ENCODE results near the gene PGLYRP3.

PGLYRP3 gene

DNA sequence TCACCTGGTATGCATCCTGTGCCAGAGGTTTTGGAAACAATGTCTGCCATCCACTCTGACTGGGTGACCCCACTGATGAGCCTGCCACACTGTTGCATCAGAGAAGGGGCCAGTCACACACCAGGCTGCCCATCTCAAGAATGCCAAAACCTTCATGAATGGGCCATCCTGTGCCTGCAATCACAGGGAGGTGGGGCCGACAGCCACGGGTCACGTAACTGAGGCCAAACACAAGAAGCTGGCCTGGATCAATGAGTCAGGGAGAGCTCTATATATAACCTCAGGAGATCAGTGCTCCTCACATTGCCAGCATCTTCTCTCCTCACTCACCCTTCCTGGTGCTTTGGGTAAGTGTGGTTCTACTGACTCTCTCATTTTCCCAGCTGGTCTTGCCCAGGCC lies 53.4 kb downstream of the PGLYRP3 start, which contains the start of gene LORICRIN:
TSS of gene LORICRIN (plus strand) at position 301 of the 400 bp plus-strand sequence. CDS start 1,263 bp downstream, outside the sequence.
- no peak for DNase-seq

DNA sequence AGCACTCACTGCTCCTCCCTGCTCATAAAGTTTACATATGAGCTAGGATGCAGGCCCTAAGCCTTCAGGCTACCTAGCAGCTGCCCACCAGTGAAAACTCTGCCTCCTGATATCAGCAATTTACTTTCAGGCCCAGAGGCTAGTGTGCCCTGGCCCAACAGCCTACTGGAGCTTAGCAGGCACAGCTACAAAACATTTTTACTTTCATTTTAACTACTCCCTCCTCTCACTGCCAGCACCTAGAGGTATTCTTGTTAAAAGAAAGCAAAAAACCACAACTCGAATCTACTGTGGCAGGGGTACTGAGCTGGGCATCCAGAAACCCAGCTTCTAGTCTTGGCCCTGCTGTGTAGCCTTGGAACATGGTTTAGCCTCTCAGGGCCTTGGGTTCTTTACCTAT lies 59.1 kb downstream of the PGLYRP3 start:
- no peak for DNase-seq

DNA sequence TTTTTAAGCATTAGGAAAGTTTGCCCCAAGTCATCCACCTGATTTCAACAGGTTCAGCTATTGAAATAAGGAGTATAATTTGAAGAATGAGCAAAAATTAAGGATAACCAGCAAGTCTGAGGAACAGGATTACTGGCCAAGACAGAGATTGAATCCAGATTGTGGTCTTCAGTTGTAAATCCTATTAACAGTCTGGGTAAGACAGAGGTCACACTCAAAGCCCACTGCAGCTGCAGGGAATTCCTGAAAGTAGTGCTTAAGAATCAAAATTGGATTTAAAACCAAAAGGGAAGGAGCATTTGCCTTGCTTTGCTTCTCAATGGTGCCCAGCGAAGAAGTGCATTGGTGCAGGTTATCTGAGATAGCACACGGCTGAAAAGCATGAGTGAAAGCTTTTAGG lies 59.7 kb downstream of the PGLYRP3 start:
- DNase-seq: no peak

DNA sequence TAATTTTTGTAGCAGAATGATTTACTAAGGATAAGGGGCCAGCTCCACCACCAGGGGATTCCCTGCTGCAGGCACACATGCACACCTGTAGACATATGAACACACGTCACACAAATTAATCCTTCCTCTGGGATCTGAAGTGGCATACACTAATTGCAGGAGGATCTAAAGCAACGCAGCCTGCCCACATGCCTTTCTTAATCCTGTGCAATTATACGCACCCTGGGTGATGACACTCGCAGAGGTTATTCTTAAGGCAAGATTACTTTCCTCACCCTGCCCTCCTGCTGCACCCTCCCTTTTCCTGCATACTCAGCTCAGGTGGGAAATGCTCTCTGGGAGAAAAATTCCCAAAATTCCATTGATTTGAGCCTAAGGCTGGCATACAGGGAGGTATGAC lies 60.8 kb downstream of the PGLYRP3 start:
- DNase-seq: no peak

DNA sequence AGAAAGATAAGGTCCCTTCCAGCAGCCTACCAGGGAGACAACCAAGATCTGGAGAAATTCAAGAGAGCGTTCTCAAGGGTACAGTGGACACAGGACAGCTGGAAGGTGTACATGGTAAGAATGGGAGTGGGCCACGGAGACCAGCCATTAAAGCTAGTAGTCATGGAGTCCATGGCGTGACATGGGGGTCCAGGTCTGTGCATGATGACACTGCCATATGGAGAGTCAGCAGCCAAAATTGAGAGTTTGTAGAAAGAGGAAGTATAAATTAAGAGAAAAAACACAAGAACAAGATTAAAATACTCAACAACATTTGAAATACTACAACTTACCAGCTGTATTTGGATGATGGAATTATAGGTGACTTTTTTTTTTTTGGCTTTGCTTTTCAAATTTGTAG lies 61.2 kb downstream of the PGLYRP3 start:
- DNase-seq: no peak

DNA sequence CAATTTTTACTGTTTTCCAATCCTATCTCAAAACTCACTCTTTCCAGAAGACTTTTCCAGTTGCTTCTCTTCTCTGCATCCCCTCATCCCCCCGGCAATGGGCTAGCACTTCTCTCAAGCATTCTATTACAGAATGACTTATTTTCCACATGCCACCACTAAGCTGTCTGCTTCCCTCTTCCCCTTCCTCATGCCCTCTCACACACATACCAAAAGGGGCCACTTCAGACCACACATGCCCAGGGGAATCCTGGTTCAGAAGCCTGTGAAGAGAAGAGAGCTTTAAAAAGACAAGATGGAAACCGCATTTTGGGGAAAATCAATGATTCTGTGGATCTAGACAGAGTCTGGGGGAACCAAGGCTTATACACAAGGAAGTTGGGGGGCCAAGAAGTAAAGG lies 61.7 kb downstream of the PGLYRP3 start:
- DNase-seq: no peak

DNA sequence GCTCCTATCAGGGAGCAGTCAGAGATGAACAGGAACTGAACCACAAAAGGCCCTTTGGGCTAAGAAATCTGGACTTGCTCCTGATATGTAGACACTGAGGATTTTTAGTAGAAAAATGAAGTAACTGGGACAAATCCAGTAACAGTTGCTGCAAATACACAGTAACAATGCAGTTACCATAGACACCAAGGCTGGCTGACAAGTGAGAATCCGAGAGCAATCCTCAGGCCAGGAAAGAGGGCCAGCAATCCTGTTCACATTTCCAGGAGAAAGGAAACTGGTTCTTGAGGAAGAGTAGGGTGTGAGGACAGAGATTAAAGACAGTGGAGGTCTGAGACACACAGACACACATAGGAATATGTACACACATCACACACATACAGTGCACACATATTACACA lies 62.6 kb downstream of the PGLYRP3 start:
- no peak for DNase-seq

DNA sequence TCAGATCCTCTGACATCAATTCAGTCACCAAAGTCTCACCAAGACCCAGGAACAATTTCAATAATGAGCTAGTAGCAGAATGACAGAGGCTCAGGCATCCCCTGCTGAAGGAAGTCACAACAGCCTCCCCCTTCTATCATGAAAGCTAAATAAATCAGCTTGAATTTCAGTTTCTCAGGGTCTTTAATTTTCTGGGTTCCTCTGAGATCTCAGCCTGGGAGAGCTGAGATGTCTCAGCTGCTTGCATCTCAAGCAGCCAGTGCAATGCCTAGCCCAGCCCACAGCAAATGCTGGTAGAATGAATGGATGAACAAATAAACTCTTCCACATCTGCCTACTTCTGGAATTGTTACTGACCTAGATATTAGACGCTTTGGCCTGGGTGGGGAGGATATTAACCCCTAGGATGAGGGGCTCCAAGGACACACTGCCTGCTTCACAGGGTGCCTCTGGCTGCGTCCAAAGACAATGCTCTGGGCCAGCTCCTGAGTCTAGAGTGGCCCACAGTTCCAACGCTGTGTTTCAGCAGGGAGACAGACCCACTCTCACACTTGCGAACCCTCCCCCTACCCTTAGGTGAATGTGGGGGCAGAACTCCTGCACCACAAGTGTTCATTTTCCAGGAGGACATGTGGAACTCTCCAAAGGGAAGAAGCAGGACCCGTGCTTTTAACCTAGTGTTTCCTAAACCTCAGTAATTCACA lies 64.4 kb downstream of the PGLYRP3 start:
- DNase-seq: no peak

Data from C1 segment of cervical spinal cord (tissue), 14 donors.